ENCODE results near the gene DAGLA. TPM values are rescaled to one million over a fixed set of nuclear protein-coding genes. Genes with fewer than 3 reads are reported as not detected.

DAGLA gene
- total and polyA plus RNA-seq, 12 donors = 0.44 to 4.2 (median 2.3) TPM

- Histone ChIP-seq H3K4me1 (replicated peaks in 1 of 2) (peaks cover 0 to 5% of the 10 kb centered on the region in 2 donors), H3K27me3 (no peaks in the 10 kb centered on the region), H3K4me3 (no peak overlapping the region), H3K27ac (no peak overlapping the region), H3K9me3 (replicated peaks in 1 of 3) (no peaks in the 10 kb centered on the region), H3K36me3 (replicated peaks in 1 of 2) (no peaks in the 10 kb centered on the region)
- 89 to 94% (median 91%) methylated on average over 7 to 12 of the region's 12 CpGs for WGBS, 4 donors
- intact Hi-C loops (cut with DNase I) = no loop called here
- no peak for DNase-seq
- TF ChIP-seq, protein P1, sequence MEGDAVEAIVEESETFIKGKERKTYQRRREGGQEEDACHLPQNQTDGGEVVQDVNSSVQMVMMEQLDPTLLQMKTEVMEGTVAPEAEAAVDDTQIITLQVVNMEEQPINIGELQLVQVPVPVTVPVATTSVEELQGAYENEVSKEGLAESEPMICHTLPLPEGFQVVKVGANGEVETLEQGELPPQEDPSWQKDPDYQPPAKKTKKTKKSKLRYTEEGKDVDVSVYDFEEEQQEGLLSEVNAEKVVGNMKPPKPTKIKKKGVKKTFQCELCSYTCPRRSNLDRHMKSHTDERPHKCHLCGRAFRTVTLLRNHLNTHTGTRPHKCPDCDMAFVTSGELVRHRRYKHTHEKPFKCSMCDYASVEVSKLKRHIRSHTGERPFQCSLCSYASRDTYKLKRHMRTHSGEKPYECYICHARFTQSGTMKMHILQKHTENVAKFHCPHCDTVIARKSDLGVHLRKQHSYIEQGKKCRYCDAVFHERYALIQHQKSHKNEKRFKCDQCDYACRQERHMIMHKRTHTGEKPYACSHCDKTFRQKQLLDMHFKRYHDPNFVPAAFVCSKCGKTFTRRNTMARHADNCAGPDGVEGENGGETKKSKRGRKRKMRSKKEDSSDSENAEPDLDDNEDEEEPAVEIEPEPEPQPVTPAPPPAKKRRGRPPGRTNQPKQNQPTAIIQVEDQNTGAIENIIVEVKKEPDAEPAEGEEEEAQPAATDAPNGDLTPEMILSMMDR (IDR thresholded peaks at IDR 0.05) = no peak
- no peak for TF ChIP-seq POLR2A (IDR thresholded peaks at IDR 0.05)
Measured at GRCh38 chr11:61737131-61737530, 56.9 kb downstream of the DAGLA start.

GRCh38 chr11:61737636-61738386 is 57.6 kb downstream of the DAGLA start:
- WGBS, 4 donors = 84 to 90% (median 88%) methylated on average over 17 to 23 of the region's 23 CpGs
- Histone ChIP-seq H3K4me3 (no peak overlapping the region), H3K36me3 (replicated peaks in 1 of 2) (no peaks in the 10 kb centered on the region), H3K9me3 (replicated peaks in 1 of 3) (no peaks in the 10 kb centered on the region), H3K27ac (no peak overlapping the region), H3K4me1 (replicated peaks in 1 of 2) (peaks cover 0 to 5% of the 10 kb centered on the region in 2 donors), H3K27me3 (no peaks in the 10 kb centered on the region)
- TF ChIP-seq, protein P1 (IDR thresholded peaks at IDR 0.05) = no peak
- no peak for TF ChIP-seq POLR2A (IDR thresholded peaks at IDR 0.05)
- intact Hi-C loops (cut with DNase I) = no loop called here
- no peak for DNase-seq

- intact Hi-C loops (cut with DNase I) = no loop called here
- no peak for TF ChIP-seq POLR2A (IDR thresholded peaks at IDR 0.05)
- TF ChIP-seq, protein P1 (IDR thresholded peaks at IDR 0.05) = no peak
- H3K36me3 ChIP-seq (replicated peaks in 1 of 2) = no peaks in the 10 kb centered on the region
- no peak for DNase-seq
- no peaks in the 10 kb centered on the region for H3K4me1 ChIP-seq (replicated peaks in 1 of 2)
- H3K4me3 ChIP-seq = no peak overlapping the region
- 71 to 100% (median 88%) methylated on average over 1 to 7 of the region's 7 CpGs for WGBS, 4 donors
- no peaks in the 10 kb centered on the region for H3K9me3 ChIP-seq (replicated peaks in 1 of 3)
- no peak overlapping the region for H3K27ac ChIP-seq
- H3K27me3 ChIP-seq = no peaks in the 10 kb centered on the region
Measured at GRCh38 chr11:61738776-61739175, 58.6 kb downstream of the DAGLA start.

GRCh38 chr11:61739413-61739812 is 59.2 kb downstream of the DAGLA start:
- Histone ChIP-seq H3K27me3 (no peaks in the 10 kb centered on the region), H3K4me1 (replicated peaks in 1 of 2) (no peaks in the 10 kb centered on the region), H3K9me3 (replicated peaks in 1 of 3) (no peaks in the 10 kb centered on the region), H3K4me3 (no peak overlapping the region), H3K27ac (no peak overlapping the region), H3K36me3 (replicated peaks in 1 of 2) (peaks cover 0 to 5% of the 10 kb centered on the region in 2 donors)
- DNase-seq = no peak
- TF ChIP-seq, protein P1 (IDR thresholded peaks at IDR 0.05) = no peak
- no peak for TF ChIP-seq POLR2A (IDR thresholded peaks at IDR 0.05)
- intact Hi-C loops (cut with DNase I) = no loop called here
- 88 to 93% (median 91%) methylated on average over 9 to 15 of the region's 15 CpGs for WGBS, 4 donors
